ENCODE data around the gene MARCHF9.

The MARCHF9 gene

DNA sequence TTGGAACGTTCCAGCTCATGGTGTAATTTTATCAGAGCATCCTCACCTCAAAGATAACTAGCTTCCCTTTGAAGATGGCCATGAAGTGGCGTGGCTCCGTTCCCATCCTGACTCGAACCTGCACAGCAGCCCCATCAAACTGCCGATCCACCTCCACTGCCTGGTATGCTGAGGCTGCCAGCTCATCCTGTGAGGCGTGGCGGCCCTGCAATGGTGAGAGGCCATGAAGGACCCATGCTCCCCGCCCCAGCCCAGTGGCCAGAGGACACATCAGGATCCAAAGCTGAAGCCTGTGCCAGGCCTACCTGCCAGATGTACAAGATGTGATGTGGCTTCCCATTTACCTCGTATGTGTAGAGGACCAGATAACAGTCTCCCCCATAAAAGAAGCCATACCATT is 52.4 kb downstream of the MARCHF9 start:
- DNase-seq = no peak

DNA sequence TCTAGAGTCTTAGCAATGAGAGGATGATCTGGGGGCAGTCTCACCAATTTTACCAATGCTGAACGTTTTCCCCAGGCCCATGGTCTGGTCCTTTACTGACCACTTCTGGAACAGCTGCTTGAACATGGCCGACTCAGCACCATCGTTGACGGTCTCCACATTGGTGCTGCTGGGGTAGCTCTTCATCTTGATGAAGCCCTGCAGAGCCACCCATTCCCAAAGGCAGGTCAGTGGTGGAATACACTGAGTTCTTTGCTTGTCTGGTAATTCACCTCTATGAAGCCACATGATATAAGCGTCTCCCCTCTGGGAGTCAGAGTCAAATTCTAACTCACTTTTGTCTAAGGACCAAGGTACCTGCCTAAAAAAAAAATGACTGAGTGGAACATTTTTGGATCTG is 53.4 kb downstream of the MARCHF9 start:
- DNase-seq = no peak

DNA sequence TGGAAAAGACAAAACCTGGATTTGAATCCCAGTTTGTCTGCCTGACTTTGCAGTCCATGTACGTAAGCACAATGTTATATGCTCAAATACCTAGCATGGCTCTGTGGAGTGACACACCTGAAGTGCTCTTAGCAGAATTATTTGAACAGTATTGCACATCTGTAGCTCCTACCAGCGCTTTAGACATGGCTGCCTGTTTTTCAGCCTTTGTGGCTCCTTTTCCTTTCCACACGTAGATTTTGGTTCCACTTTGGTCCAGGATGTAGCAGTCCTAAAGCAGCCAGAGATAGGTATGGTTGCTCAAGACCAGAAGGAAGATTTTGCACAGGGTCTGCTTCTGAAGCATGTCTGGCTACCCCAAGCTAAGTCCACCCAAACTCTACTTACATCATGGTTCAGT is 54.5 kb downstream of the MARCHF9 start:
- no peak for DNase-seq

All from NCI-H345 (cell line).